ENCODE measurements around the gene FOXN4. TPM values are rescaled to one million over a fixed set of nuclear protein-coding genes. Genes with fewer than 3 reads are reported as not detected.

The FOXN4 gene
- total and polyA plus RNA-seq, 2 of the 13 experiments (the other 11 are each of a cell fraction or from before 2014, with no cell fraction given): 0.11 TPM; not detected in 1

DNA sequence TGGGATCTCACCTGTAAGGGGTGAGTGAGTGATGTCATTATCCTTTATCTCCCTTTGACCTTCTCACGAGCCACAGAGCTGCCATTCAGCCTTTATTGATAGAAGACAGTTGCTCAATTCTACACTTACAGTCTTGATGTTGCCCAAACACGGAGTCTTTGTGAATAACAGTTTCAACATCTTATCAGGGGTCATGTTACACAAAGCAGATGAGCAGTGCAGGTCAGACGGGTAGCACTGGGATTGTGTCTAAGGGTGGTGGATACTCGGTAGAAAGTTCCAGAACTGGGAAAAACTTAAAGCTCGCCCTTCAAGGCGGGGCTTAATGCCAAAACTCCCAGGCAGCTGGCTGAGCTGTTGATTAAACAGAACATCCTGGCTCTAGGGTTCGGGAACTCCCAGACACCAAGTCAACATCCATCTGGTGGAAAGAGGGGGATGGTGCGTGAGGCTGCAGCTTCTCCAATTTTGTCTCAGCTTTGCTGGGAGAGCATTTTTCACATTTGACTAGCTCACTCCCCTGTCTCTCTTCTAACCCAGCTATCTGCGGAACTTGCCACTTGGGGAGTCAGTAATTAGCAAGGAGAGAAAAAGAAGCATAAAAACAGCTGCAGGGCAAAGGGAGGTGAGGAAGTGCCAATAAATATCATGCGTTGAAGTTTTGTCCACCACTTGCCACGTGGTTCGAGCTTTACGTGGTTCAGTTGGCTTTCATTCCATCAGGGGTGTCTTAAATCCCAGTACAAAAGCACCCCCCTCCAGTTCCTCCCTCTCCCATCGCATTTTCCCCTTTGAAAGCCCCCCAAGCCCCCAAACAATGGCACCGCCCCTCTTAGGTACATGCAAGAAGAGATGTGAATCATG is 31.0 kb downstream of the FOXN4 start (continued):
- TF ChIP-seq TCF12 (IDR thresholded peaks at IDR 0.05) (no peak), TCF12 (CRISPR knock-in tag; IDR thresholded peaks at IDR 0.05) (0 out of 2 replicates have a peak, but pooled peaks have one; percentile 33), RFXAP (CRISPR knock-in tag; IDR thresholded peaks at IDR 0.05; ENCODE audit: borderline replicate concordance) (peak; percentile 32; the same call in 1 of the 2 replicates), SIX4 (CRISPR knock-in tag; IDR thresholded peaks at IDR 0.05) (peak; percentile 99), KLF11 (CRISPR knock-in tag; IDR thresholded peaks at IDR 0.05) (0 out of 2 replicates have a peak, but pooled peaks have one; percentile 29), JUN (CRISPR knock-in tag; IDR thresholded peaks at IDR 0.05) (peak; percentile 80), ZNF143 (CRISPR knock-in tag; IDR thresholded peaks at IDR 0.05) (no peak), KDM2A (CRISPR knock-in tag; IDR thresholded peaks at IDR 0.05; ENCODE audit: borderline replicate concordance, low read depth) (no peak), ARNT (IDR thresholded peaks at IDR 0.05) (no peak), ERF (CRISPR knock-in tag; IDR thresholded peaks at IDR 0.05) (0 out of 2 replicates have a peak, but pooled peaks have one; percentile 49), ADNP (CRISPR knock-in tag; IDR thresholded peaks at IDR 0.05) (no peak), SMC3 (IDR thresholded peaks at IDR 0.05; ENCODE audit: low read length) (peak; percentile 48), ZNF850 (CRISPR knock-in tag; conservative IDR thresholded peaks at IDR 0.05) (no peak), ELF1 (CRISPR knock-in tag; IDR thresholded peaks at IDR 0.05) (peak; percentile 19; the same call in 1 of the 2 replicates), AGO2 (optimal IDR thresholded peaks at IDR 0.05; ENCODE audit: low read depth, low read length) (no peak), ZNF160 (CRISPR knock-in tag; IDR thresholded peaks at IDR 0.05) (no peak), RORA (CRISPR knock-in tag; IDR thresholded peaks at IDR 0.05) (no peak), ZNF441 (CRISPR knock-in tag; IDR thresholded peaks at IDR 0.05; ENCODE audit: borderline replicate concordance) (no peak), ETV6 (CRISPR knock-in tag; conservative IDR thresholded peaks at IDR 0.05) (no peak), ZNF207 (IDR thresholded peaks at IDR 0.05; ENCODE audit: borderline replicate concordance) (no peak)
- TF ChIP-seq, protein P1, sequence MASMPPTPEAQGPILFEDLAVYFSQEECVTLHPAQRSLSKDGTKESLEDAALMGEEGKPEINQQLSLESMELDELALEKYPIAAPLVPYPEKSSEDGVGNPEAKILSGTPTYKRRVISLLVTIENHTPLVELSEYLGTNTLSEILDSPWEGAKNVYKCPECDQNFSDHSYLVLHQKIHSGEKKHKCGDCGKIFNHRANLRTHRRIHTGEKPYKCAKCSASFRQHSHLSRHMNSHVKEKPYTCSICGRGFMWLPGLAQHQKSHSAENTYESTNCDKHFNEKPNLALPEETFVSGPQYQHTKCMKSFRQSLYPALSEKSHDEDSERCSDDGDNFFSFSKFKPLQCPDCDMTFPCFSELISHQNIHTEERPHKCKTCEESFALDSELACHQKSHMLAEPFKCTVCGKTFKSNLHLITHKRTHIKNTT (CRISPR knock-in tag; IDR thresholded peaks at IDR 0.05): no peak
- TF ChIP-seq, protein P2, sequence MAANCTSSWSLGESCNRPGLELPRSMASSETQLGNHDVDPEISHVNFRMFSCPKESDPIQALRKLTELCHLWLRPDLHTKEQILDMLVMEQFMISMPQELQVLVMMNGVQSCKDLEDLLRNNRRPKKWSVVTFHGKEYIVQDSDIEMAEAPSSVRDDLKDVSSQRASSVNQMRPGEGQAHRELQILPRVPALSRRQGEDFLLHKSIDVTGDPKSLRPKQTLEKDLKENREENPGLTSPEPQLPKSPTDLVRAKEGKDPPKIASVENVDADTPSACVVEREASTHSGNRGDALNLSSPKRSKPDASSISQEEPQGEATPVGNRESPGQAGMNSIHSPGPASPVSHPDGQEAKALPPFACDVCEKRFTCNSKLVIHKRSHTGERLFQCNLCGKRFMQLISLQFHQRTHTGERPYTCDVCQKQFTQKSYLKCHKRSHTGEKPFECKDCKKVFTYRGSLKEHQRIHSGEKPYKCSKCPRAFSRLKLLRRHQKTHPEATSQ (CRISPR knock-in tag; IDR thresholded peaks at IDR 0.05; ENCODE audit: borderline replicate concordance): no peak
- TF ChIP-seq, protein P3, sequence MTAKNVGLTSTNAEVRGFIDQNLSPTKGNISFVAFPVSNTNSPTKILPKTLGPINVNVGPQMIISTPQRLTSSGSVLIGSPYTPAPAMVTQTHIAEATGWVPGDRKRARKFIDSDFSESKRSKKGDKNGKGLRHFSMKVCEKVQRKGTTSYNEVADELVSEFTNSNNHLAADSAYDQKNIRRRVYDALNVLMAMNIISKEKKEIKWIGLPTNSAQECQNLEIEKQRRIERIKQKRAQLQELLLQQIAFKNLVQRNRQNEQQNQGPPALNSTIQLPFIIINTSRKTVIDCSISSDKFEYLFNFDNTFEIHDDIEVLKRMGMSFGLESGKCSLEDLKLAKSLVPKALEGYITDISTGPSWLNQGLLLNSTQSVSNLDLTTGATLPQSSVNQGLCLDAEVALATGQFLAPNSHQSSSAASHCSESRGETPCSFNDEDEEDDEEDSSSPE (CRISPR knock-in tag; IDR thresholded peaks at IDR 0.05): peak; percentile 44; the same call in 1 of the 2 replicates
- TF ChIP-seq, protein P4, sequence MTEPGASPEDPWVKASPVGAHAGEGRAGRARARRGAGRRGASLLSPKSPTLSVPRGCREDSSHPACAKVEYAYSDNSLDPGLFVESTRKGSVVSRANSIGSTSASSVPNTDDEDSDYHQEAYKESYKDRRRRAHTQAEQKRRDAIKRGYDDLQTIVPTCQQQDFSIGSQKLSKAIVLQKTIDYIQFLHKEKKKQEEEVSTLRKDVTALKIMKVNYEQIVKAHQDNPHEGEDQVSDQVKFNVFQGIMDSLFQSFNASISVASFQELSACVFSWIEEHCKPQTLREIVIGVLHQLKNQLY (CRISPR knock-in tag; IDR thresholded peaks at IDR 0.05): peak; percentile 63; the same call in 1 of the 2 replicates
- TF ChIP-seq, protein P5, sequence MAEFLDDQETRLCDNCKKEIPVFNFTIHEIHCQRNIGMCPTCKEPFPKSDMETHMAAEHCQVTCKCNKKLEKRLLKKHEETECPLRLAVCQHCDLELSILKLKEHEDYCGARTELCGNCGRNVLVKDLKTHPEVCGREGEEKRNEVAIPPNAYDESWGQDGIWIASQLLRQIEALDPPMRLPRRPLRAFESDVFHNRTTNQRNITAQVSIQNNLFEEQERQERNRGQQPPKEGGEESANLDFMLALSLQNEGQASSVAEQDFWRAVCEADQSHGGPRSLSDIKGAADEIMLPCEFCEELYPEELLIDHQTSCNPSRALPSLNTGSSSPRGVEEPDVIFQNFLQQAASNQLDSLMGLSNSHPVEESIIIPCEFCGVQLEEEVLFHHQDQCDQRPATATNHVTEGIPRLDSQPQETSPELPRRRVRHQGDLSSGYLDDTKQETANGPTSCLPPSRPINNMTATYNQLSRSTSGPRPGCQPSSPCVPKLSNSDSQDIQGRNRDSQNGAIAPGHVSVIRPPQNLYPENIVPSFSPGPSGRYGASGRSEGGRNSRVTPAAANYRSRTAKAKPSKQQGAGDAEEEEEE (CRISPR knock-in tag; IDR thresholded peaks at IDR 0.05; ENCODE audit: borderline replicate concordance): no peak
